ENCODE data around the gene FBXL16. TPM values are rescaled to one million over a fixed set of nuclear protein-coding genes. Genes with fewer than 3 reads are reported as not detected.

The FBXL16 gene
- total and polyA plus RNA-seq, 9 of the 15 experiments (the other 6 are each of a cell fraction or from before 2014, with no cell fraction given): 0.21 to 8.2 (median 1.7) TPM

DNA sequence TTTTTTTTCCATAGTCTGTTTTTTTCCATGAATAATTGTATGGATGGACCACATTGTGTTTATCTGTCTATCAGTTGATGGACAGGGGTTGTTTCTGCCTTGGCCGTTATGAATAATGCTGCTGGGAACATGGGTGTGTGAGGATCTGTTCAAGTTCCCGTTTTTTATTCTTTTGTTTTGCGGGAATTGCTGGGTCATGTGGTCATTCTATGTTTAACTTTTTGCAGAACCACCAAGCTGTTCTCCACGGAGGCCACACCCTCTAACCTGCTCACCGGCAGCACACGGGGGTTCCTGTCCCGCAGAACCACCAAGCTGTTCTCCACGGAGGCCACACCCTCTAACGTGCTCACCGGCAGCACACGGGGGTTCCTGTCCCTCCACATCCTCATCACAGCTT lies 49.1 kb upstream of the FBXL16 start:
- in situ Hi-C loops (cut with MboI) (no loop called here), intact Hi-C loops (cut with micrococcal nuclease) (no loop called here)
- Histone ChIP-seq H4K20me1 (replicated peaks; ENCODE audit: control insufficient read depth, insufficient read depth, low read length) (no peaks in the 10 kb centered on the region), H3K4me1 (replicated peaks in 1 of 2; ENCODE audit: control insufficient read depth in 2 of 2, insufficient read depth in 2 of 2, low read length in 2 of 2) (peaks cover 9 to 19% of the 10 kb centered on the region in 2 experiments; a peak in 4 of 5 replicates), H2AFZ (ENCODE audit: low read depth, low read length) (peak overlapping the region; percentile 68), H3K4me2 (ENCODE audit: insufficient read depth, low read length) (peak overlapping the region; percentile 49; the same call in 1 of the 2 replicates), H3K79me2 (ENCODE audit: control insufficient read depth, insufficient read depth, low read length) (no peaks in the 10 kb centered on the region), H3K27ac (ENCODE audit: extremely low read depth, low read depth, low read length) (no peak overlapping the region), H3K36me3 (ENCODE audit: control insufficient read depth, insufficient read depth, low read length) (no peaks in the 10 kb centered on the region), H3K9ac (ENCODE audit: insufficient read depth in 1 of 2, low read depth in 2 of 2, low read length in 2 of 2) (no peak overlapping the region; a peak in 1 of 4 replicates), H3K27me3 (ENCODE audit: control insufficient read depth in 2 of 2, insufficient read depth in 2 of 2, low read length in 2 of 2) (no peaks in the 10 kb centered on the region), H3K4me3 (no peak overlapping the region), H3K9me1 (ENCODE audit: control insufficient read depth, insufficient read depth, low read length) (no peaks in the 10 kb centered on the region), H3K9me3 (replicated peaks; ENCODE audit: control insufficient read depth, insufficient read depth, low read depth, low read length) (no peaks in the 10 kb centered on the region)
- WGBS (ENCODE audit: insufficient coverage, low coverage, missing lambda C conversion rate): 2% methylated on average over 11 of the region's 11 CpGs
- BruUV-seq (replicated peaks): no TSS peak
- FAIRE-seq (no peak), ATAC-seq (no peak; the same call in 2 of the 3 replicates), DNase-seq (ENCODE audit: extremely low read depth in 1 of 4, low spot score in 3 of 4) (no peak)
- ChIA-PET POLR2A (interaction anchor here (1.1 to 1.5 kb wide), 2 partner anchors 18 to 19 kb away, joined by 4 read pairs; no protein-coding TSS in a partner anchor), CTCF (ENCODE audit: low intra/inter-chr PET ratio) (no interaction called here)
- TF ChIP-seq SREBF1 (IDR thresholded peaks at IDR 0.05; ENCODE audit: borderline replicate concordance, low read depth, low read length): no peak
- TF ChIP-seq, protein P1, sequence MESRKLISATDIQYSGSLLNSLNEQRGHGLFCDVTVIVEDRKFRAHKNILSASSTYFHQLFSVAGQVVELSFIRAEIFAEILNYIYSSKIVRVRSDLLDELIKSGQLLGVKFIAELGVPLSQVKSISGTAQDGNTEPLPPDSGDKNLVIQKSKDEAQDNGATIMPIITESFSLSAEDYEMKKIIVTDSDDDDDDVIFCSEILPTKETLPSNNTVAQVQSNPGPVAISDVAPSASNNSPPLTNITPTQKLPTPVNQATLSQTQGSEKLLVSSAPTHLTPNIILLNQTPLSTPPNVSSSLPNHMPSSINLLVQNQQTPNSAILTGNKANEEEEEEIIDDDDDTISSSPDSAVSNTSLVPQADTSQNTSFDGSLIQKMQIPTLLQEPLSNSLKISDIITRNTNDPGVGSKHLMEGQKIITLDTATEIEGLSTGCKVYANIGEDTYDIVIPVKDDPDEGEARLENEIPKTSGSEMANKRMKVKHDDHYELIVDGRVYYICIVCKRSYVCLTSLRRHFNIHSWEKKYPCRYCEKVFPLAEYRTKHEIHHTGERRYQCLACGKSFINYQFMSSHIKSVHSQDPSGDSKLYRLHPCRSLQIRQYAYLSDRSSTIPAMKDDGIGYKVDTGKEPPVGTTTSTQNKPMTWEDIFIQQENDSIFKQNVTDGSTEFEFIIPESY (CRISPR knock-in tag; IDR thresholded peaks at IDR 0.05): no peak
- no peak for TF ChIP-seq TGIF2 (CRISPR knock-in tag; IDR thresholded peaks at IDR 0.05)
- no peak for TF ChIP-seq HMGN3 (IDR thresholded peaks at IDR 0.05; ENCODE audit: borderline replicate concordance, extremely low read depth, insufficient read length, low read depth, low read length)
- TF ChIP-seq SMARCE1 (IDR thresholded peaks at IDR 0.05): 0 out of 2 replicates have a peak, but pooled peaks have one; percentile 17
- TF ChIP-seq GTF2E2 (tag; IDR thresholded peaks at IDR 0.05): no peak
- no peak for TF ChIP-seq GATA2 (CRISPR knock-in tag; IDR thresholded peaks at IDR 0.05)
- TF ChIP-seq U2AF1 (optimal IDR thresholded peaks at IDR 0.05; ENCODE audit: low read depth, low read length): no peak
- TF ChIP-seq FOXK2 (conservative IDR thresholded peaks at IDR 0.05 in 1 of 2, IDR thresholded peaks at IDR 0.05 in 1 of 2; ENCODE audit: low read depth in 2 of 2): peak in 1 of 2 experiments; percentile 58; a peak in 1 of 4 replicates
- no peak for TF ChIP-seq ZEB2 (IDR thresholded peaks at IDR 0.05)
- TF ChIP-seq SIRT6 (IDR thresholded peaks at IDR 0.05; ENCODE audit: low read depth, low read length): no peak
- peak; percentile 38 for TF ChIP-seq MEIS2 (IDR thresholded peaks at IDR 0.05; ENCODE audit: partially characterized antibody)
- TF ChIP-seq SOX6 (IDR thresholded peaks at IDR 0.05): peak; percentile 76; the same call in 1 of the 2 replicates
- no peak for TF ChIP-seq MXI1 (IDR thresholded peaks at IDR 0.05; ENCODE audit: low read depth, low read length)
- TF ChIP-seq, protein P2, sequence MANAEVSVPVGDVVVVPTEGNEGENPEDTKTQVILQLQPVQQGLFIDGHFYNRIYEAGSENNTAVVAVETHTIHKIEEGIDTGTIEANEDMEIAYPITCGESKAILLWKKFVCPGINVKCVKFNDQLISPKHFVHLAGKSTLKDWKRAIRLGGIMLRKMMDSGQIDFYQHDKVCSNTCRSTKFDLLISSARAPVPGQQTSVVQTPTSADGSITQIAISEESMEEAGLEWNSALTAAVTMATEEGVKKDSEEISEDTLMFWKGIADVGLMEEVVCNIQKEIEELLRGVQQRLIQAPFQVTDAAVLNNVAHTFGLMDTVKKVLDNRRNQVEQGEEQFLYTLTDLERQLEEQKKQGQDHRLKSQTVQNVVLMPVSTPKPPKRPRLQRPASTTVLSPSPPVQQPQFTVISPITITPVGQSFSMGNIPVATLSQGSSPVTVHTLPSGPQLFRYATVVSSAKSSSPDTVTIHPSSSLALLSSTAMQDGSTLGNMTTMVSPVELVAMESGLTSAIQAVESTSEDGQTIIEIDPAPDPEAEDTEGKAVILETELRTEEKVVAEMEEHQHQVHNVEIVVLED (CRISPR knock-in tag; IDR thresholded peaks at IDR 0.05): no peak
- no peak for TF ChIP-seq RAD21 (CRISPR knock-in tag; conservative IDR thresholded peaks at IDR 0.05 in 1 of 2, IDR thresholded peaks at IDR 0.05 in 1 of 2)
- no peak for TF ChIP-seq CHD2 (IDR thresholded peaks at IDR 0.05; ENCODE audit: low read depth, low read length)
- no peak for TF ChIP-seq TBL1XR1 (IDR thresholded peaks at IDR 0.05; ENCODE audit: low read length in 2 of 2)
- no peak for TF ChIP-seq POLR2H (tag; IDR thresholded peaks at IDR 0.05; ENCODE audit: low read depth)
- no peak for TF ChIP-seq ZNF408 (CRISPR knock-in tag; IDR thresholded peaks at IDR 0.05; ENCODE audit: low read depth)
- TF ChIP-seq FOXK1 (CRISPR knock-in tag; IDR thresholded peaks at IDR 0.05; ENCODE audit: borderline replicate concordance): no peak
- TF ChIP-seq ZNF695 (CRISPR knock-in tag; IDR thresholded peaks at IDR 0.05): no peak

Measured in K562 (cell line).